Smooth muscle cell (in vitro differentiated cells): ENCODE measurements around the gene PLA2R1. TPM values are rescaled to one million over a fixed set of nuclear protein-coding genes. Genes with fewer than 3 reads are reported as not detected.

Source experiments
- DNase-seq: peaks from one replicate; lab custom pipeline; 2025; ENCODE audit not compliant: unreplicated experiment; lab: John Stamatoyannopoulos, UW
- H2AFZ ChIP-seq: fragments of 200-600 bp; sonication (generic); 2 replicates; pipeline ENCODE4 v1.6.0; 2016; ENCODE audit warnings: antibody characterized with exemption, low read depth, mild to moderate bottlenecking
- H3F3A ChIP-seq: fragments of 200-600 bp; sonication (generic); 2 replicates; pipeline ENCODE4 v1.6.0; 2017; ENCODE audit warnings: antibody characterized with exemption, low read depth
- H3K27ac ChIP-seq: fragments of 200-600 bp; sonication (generic); 2 replicates; pipeline ENCODE4 v1.5.1; 2016; ENCODE audit warnings: low read depth, mild to moderate bottlenecking
- H3K27me3 ChIP-seq: fragments of 200-600 bp; sonication (generic); 2 replicates; pipeline ENCODE4 v1.6.1; 2016; ENCODE audit warnings: low read depth, mild to moderate bottlenecking
- H3K36me3 ChIP-seq: fragments of 200-600 bp; sonication (generic); 2 replicates; pipeline ENCODE4 v1.5.1; 2016; ENCODE audit warnings: low read depth
- H3K4me1 ChIP-seq: fragments of 200-600 bp; sonication (generic); 2 replicates; pipeline ENCODE4 v1.5.1; 2016; ENCODE audit warnings: low read depth
- H3K4me2 ChIP-seq: fragments of 200-600 bp; sonication (generic); 2 replicates; pipeline ENCODE4 v1.6.0; 2016; ENCODE audit warnings: mild to moderate bottlenecking
- H3K4me3 ChIP-seq: fragments of 200-600 bp; sonication (generic); 2 replicates; pipeline ENCODE4 v1.5.1; 2016; ENCODE audit warnings: mild to moderate bottlenecking
- H3K79me2 ChIP-seq: fragments of 200-600 bp; sonication (generic); 2 replicates; pipeline ENCODE4 v1.6.0; 2016; ENCODE audit warnings: low read depth, mild to moderate bottlenecking
- H3K9ac ChIP-seq: fragments of 200-600 bp; sonication (generic); 2 replicates; pipeline ENCODE4 v1.6.0; 2016; ENCODE audit warnings: low read depth
- H3K9me3 ChIP-seq: fragments of 200-600 bp; sonication (generic); replicated peaks from 2 replicates; pipeline ENCODE4 v1.5.1; 2016; ENCODE audit warnings: low read depth
- H4K20me1 ChIP-seq: fragments of 200-600 bp; sonication (generic); 2 replicates; pipeline ENCODE4 v1.6.0; 2016; ENCODE audit warnings: low read depth
- WGBS: methylation state at CpG from one replicate; pipeline ENCODE4 v1.1.7; 2016; ENCODE audit warnings: low lambda C conversion rate; 5-methylcytosine and 5-hydroxymethylcytosine counted together
- polyA plus RNA-seq: library from polyadenylated mRNA; unstranded; fragments of >200 nt; fragmentation: Nextera tagmentation; extraction: Ambion mirVana; gene quantifications from 2 replicates; pipeline ENCODE4 v1.2.1, GENCODE V29; 2016
- total RNA-seq: library from RNA; depleted of rRNA; stranded (reverse); fragments of >200 nt; gene quantifications from 2 replicates; pipeline ENCODE4 v1.2.3, GENCODE V29; 2014
- TF ChIP-seq, protein P1 (sequence below): fragments of 200-600 bp; sonication (generic); IDR thresholded peaks from 2 replicates; pipeline ENCODE4 v1.5.1; 2017; ENCODE audit warnings: borderline replicate concordance, mild to moderate bottlenecking, antibody characterized with exemption; ENCODE audit not compliant: insufficient read depth, poor library complexity, severe bottlenecking

PLA2R1 gene
- total and polyA plus RNA-seq, 2 experiments from 2014 or later: 4.8 to 7.3 TPM

DNA sequence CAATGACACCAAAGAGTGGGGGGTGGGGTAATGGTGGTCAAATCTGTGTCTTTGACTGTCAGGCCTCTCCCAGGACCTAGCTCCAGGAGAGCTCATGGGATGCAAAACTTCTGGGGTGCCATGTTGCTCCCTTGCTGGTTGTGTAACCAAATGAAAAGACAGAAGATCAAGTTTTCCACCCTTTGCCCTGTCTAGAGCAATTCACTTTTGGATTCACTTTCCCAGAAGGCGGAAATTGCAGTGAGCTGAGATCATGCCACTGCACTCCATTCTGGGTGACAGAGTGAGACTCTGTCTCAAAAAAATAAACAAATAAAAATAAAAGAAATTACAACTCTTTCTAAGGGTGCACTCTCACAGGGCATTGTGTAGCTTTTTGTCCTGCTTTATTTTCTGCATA, 34.9 kb upstream of the PLA2R1 start:
- Histone ChIP-seq H4K20me1 (no peaks in the 10 kb centered on the region), H3K36me3 (no peaks in the 10 kb centered on the region), H3K4me3 (no peak overlapping the region), H3K4me2 (no peak overlapping the region), H3F3A (no peaks in the 10 kb centered on the region), H3K79me2 (no peaks in the 10 kb centered on the region), H2AFZ (no peak overlapping the region), H3K27me3 (no peaks in the 10 kb centered on the region), H3K27ac (no peak overlapping the region), H3K4me1 (no peaks in the 10 kb centered on the region), H3K9ac (no peak overlapping the region), H3K9me3 (no peaks in the 10 kb centered on the region)
- TF ChIP-seq, protein P1, sequence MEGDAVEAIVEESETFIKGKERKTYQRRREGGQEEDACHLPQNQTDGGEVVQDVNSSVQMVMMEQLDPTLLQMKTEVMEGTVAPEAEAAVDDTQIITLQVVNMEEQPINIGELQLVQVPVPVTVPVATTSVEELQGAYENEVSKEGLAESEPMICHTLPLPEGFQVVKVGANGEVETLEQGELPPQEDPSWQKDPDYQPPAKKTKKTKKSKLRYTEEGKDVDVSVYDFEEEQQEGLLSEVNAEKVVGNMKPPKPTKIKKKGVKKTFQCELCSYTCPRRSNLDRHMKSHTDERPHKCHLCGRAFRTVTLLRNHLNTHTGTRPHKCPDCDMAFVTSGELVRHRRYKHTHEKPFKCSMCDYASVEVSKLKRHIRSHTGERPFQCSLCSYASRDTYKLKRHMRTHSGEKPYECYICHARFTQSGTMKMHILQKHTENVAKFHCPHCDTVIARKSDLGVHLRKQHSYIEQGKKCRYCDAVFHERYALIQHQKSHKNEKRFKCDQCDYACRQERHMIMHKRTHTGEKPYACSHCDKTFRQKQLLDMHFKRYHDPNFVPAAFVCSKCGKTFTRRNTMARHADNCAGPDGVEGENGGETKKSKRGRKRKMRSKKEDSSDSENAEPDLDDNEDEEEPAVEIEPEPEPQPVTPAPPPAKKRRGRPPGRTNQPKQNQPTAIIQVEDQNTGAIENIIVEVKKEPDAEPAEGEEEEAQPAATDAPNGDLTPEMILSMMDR: no peak
- DNase-seq: no peak
- WGBS: 92% methylated on average over 1 of the region's 1 CpG

DNA sequence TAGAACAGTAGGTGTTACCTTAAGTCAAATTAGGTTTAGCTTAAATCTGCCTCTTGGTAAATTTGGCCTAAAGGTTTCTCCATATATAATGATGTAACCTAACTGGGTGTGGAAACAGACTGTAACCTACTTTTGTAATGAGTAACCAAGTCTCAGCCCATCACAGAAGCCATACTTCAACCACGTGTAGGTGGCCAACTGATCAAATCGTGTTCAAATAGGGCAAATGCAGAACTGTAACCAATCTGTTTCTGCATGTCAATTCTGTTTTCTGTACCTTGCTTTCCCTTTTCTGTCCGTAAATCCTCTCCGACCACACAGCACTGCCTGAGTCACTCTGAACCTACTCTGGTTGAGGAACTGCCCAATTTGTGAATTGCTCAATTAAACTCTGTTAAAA, 34.0 kb upstream of the PLA2R1 start:
- Histone ChIP-seq H2AFZ (no peak overlapping the region), H3K27me3 (no peaks in the 10 kb centered on the region), H3K36me3 (no peaks in the 10 kb centered on the region), H3K79me2 (no peaks in the 10 kb centered on the region), H3F3A (no peaks in the 10 kb centered on the region), H3K9me3 (no peaks in the 10 kb centered on the region), H3K9ac (no peak overlapping the region), H3K4me1 (no peaks in the 10 kb centered on the region), H4K20me1 (no peaks in the 10 kb centered on the region), H3K4me3 (no peak overlapping the region), H3K4me2 (no peak overlapping the region), H3K27ac (no peak overlapping the region)
- 77% methylated on average over 4 of the region's 4 CpGs for WGBS
- no peak for DNase-seq
- TF ChIP-seq, protein P1: no peak

DNA sequence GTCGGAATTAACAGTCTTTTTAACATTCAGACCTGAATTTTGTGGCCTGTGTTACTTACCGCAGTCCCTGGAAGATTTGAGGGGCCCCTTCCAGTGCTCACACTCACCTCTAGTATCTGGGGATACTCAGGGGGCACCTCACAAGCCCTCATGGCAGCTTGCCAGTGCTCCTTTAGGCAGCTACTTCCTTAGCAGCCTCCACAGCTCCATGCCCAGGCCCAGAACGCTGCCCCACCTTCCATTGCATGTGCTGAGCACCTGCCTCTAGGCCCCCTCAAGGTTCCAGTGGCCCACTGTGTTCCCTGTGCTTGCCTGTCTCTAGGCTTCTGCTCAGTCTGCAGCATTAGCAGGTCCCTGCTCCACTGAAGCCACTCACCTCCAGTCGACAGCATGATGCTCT, 30.0 kb upstream of the PLA2R1 start:
- Histone ChIP-seq H3K79me2 (no peaks in the 10 kb centered on the region), H3K4me3 (no peak overlapping the region), H3K9ac (no peak overlapping the region), H3F3A (no peaks in the 10 kb centered on the region), H4K20me1 (no peaks in the 10 kb centered on the region), H3K4me1 (no peaks in the 10 kb centered on the region), H3K36me3 (no peaks in the 10 kb centered on the region), H3K4me2 (no peak overlapping the region), H2AFZ (no peak overlapping the region), H3K27me3 (no peaks in the 10 kb centered on the region), H3K27ac (no peak overlapping the region), H3K9me3 (peaks cover 18% of the 10 kb centered on the region)
- 82% methylated on average over 4 of the region's 4 CpGs for WGBS
- TF ChIP-seq, protein P1: no peak
- DNase-seq: no peak

DNA sequence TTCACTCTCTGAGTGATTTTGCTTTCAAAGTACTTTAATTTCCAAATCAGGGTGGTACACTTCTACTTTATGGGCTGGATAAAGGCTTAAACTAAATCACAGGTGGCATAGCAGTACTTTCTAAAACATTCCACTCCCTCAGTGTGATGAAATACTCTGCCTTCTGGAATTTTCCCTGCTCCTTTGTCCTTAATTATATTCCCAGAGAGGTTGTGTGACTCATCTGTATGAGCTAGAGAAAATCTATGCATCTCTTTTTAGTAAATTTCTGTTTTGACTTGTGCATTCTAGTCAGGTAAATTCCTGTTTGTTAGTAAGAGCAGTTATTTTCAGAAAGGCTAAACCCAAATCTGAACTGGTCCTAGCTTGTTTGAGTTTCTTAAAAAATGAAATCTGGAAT, 29.0 kb upstream of the PLA2R1 start:
- Histone ChIP-seq H3K36me3 (no peaks in the 10 kb centered on the region), H3K9me3 (peaks cover 21% of the 10 kb centered on the region), H3K27me3 (no peaks in the 10 kb centered on the region), H4K20me1 (no peaks in the 10 kb centered on the region), H3K27ac (peak overlapping the region; percentile 24), H3K79me2 (no peaks in the 10 kb centered on the region), H3F3A (no peaks in the 10 kb centered on the region), H3K4me3 (no peak overlapping the region), H3K9ac (no peak overlapping the region), H2AFZ (no peak overlapping the region), H3K4me2 (no peak overlapping the region), H3K4me1 (no peaks in the 10 kb centered on the region)
- no peak for DNase-seq
- TF ChIP-seq, protein P1: no peak
